HEK293 (cell line): ENCODE data around the gene RPS21.

Experiments
- ATF2 ChIP-seq: fragments of 450-650 bp; formaldehyde crosslinking; IDR thresholded peaks from 2 replicates; pipeline ENCODE4 v1.5.1; 2016; ENCODE audit warnings: missing biosample characterization, missing genetic modification characterization, low read depth
- GLIS1 ChIP-seq: fragments of 450-650 bp; formaldehyde crosslinking; IDR thresholded peaks from 2 replicates; pipeline ENCODE4 v1.5.1; 2016; ENCODE audit warnings: missing biosample characterization, missing genetic modification characterization
- HOXC10 ChIP-seq: sonication (generic); formaldehyde crosslinking; IDR thresholded peaks from 2 replicates; pipeline ENCODE4 v1.8.1; 2023; ENCODE audit warnings: mild to moderate bottlenecking, missing genetic modification reagents
- KLF16 ChIP-seq: fragments of 450-650 bp; formaldehyde crosslinking; IDR thresholded peaks from 2 replicates; pipeline ENCODE4 v1.5.1; 2017; ENCODE audit warnings: missing biosample characterization, missing genetic modification characterization
- KLF9 ChIP-seq: fragments of 450-650 bp; formaldehyde crosslinking; IDR thresholded peaks from 2 replicates; pipeline ENCODE4 v1.5.1; 2016; ENCODE audit warnings: missing biosample characterization, missing genetic modification characterization, low read depth
- PRDM1 ChIP-seq: fragments of 450-650 bp; formaldehyde crosslinking; IDR thresholded peaks from 2 replicates; pipeline ENCODE4; 2016; ENCODE audit warnings: missing biosample characterization, missing genetic modification characterization
- REPIN1 ChIP-seq: fragments of 450-650 bp; formaldehyde crosslinking; IDR thresholded peaks from 2 replicates; pipeline ENCODE4 v1.5.1; 2017; ENCODE audit warnings: missing biosample characterization, missing genetic modification characterization, low read depth
- TSHZ1 ChIP-seq: fragments of 450-650 bp; formaldehyde crosslinking; IDR thresholded peaks from 2 replicates; pipeline ENCODE4 v1.5.1; 2016; ENCODE audit warnings: missing biosample characterization, missing genetic modification characterization, borderline replicate concordance
- WT1 ChIP-seq: fragments of 450-650 bp; formaldehyde crosslinking; IDR thresholded peaks from 2 replicates; pipeline ENCODE4 v1.5.1; 2016; ENCODE audit warnings: missing biosample characterization, missing genetic modification characterization
- ZBTB20 ChIP-seq: fragments of 450-650 bp; formaldehyde crosslinking; IDR thresholded peaks from 2 replicates; pipeline ENCODE4 v1.5.1; 2016; ENCODE audit warnings: missing biosample characterization, missing genetic modification characterization
- ZBTB26 ChIP-seq: fragments of 450-650 bp; formaldehyde crosslinking; optimal IDR thresholded peaks from 2 replicates; pipeline ENCODE3; 2016; ENCODE audit warnings: missing biosample characterization, mild to moderate bottlenecking, missing genetic modification characterization
- ZFP37 ChIP-seq: fragments of 450-650 bp; formaldehyde crosslinking; IDR thresholded peaks from 2 replicates; pipeline ENCODE4 v1.5.1; 2016; ENCODE audit warnings: missing biosample characterization, missing genetic modification characterization
- ZIC2 ChIP-seq: fragments of 450-650 bp; formaldehyde crosslinking; IDR thresholded peaks from 2 replicates; pipeline ENCODE4 v1.5.1; 2016; ENCODE audit warnings: missing biosample characterization, missing genetic modification characterization
- ZNF23 ChIP-seq: fragments of 450-650 bp; formaldehyde crosslinking; IDR thresholded peaks from 2 replicates; pipeline ENCODE4 v1.5.1; 2016; ENCODE audit warnings: missing biosample characterization, missing genetic modification characterization, borderline replicate concordance
- ZNF514 ChIP-seq: fragments of 450-650 bp; formaldehyde crosslinking; IDR thresholded peaks from 2 replicates; pipeline ENCODE4 v1.5.1; 2016; ENCODE audit warnings: missing biosample characterization, missing genetic modification characterization
- ZNF521 ChIP-seq: fragments of 450-650 bp; formaldehyde crosslinking; IDR thresholded peaks from 2 replicates; pipeline ENCODE4 v1.5.1; 2017; ENCODE audit warnings: missing biosample characterization, mild to moderate bottlenecking, missing genetic modification characterization
- ZNF529 ChIP-seq: fragments of 450-650 bp; formaldehyde crosslinking; IDR thresholded peaks from 2 replicates; pipeline ENCODE4 v1.5.1; 2017; ENCODE audit warnings: missing genetic modification characterization, missing biosample characterization; ENCODE audit not compliant: insufficient replicate concordance
- ZNF558 ChIP-seq: fragments of 450-650 bp; formaldehyde crosslinking; IDR thresholded peaks from 2 replicates; pipeline ENCODE4 v1.5.1; 2016; ENCODE audit warnings: missing biosample characterization, missing genetic modification characterization
- ZNF571 ChIP-seq: fragments of 450-650 bp; formaldehyde crosslinking; IDR thresholded peaks from 2 replicates; pipeline ENCODE4 v1.5.0; 2017; ENCODE audit warnings: missing biosample characterization, missing genetic modification characterization
- ZNF768 ChIP-seq: fragments of 450-650 bp; formaldehyde crosslinking; IDR thresholded peaks from 2 replicates; pipeline ENCODE4 v1.5.1; 2018; ENCODE audit warnings: missing biosample characterization, mild to moderate bottlenecking, missing genetic modification characterization
- ZSCAN23 ChIP-seq: fragments of 450-650 bp; formaldehyde crosslinking; IDR thresholded peaks from 2 replicates; pipeline ENCODE4 v1.5.1; 2016; ENCODE audit warnings: missing biosample characterization, missing genetic modification characterization
- TF ChIP-seq, protein P1 (sequence below): fragments of 450-650 bp; formaldehyde crosslinking; IDR thresholded peaks from 2 replicates; pipeline ENCODE4 v1.5.1; 2017; ENCODE audit warnings: missing biosample characterization, missing genetic modification characterization
- TF ChIP-seq, protein P2 (sequence below): fragments of 450-650 bp; formaldehyde crosslinking; IDR thresholded peaks from 2 replicates; pipeline ENCODE4 v1.5.1; 2016; ENCODE audit warnings: missing biosample characterization, missing genetic modification characterization
- TF ChIP-seq, protein P3 (sequence below): fragments of 450-650 bp; IDR thresholded peaks from 2 replicates; pipeline ENCODE4 v1.5.1; 2018; ENCODE audit warnings: missing biosample characterization, missing genetic modification characterization
- TF ChIP-seq, protein P4 (sequence below): fragments of 450-650 bp; formaldehyde crosslinking; IDR thresholded peaks from 2 replicates; pipeline ENCODE4 v1.5.1; 2017; ENCODE audit warnings: missing biosample characterization, missing genetic modification characterization

RPS21 gene

DNA sequence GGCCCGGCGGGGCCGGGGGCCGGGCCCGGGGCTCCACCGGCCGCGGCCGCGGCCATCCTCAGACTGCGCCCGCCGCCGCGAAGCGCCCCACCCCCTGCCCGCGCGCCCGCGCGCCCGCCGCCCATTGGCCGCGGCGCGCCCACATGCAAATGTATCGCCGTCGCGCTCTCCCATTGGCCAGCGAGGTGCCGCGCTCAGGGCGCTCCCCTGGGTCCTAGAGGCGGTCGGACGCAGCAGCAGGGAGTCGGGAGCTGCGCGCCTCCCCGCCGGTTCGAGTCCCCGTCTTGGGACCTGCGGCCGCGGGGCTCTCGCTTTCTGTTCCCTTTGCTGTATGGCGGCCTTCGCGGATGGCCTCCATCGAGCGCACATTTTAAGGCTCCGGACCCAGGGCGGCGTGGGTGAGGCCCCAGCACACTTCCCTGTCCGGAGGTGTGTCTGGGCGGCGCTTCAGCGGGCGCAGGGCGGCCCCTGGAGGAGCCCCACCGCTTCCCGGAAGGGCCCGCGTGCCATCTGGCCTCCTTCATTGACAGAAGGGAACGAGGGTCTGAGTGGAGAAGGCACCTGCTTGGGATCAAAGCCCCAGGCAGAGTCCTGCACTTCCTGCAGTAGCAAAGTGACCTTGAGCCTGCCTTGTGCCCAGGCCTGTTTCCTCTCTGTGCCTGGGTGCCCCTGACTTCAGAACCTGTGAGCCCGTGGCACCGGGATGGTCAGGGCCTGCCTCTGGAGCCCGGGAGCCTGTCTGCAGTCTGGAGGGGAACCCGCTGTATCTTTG, 20.5 kb downstream of the RPS21 start, which contains the start of gene CABLES2 (continued):
- TF ChIP-seq, protein P1, sequence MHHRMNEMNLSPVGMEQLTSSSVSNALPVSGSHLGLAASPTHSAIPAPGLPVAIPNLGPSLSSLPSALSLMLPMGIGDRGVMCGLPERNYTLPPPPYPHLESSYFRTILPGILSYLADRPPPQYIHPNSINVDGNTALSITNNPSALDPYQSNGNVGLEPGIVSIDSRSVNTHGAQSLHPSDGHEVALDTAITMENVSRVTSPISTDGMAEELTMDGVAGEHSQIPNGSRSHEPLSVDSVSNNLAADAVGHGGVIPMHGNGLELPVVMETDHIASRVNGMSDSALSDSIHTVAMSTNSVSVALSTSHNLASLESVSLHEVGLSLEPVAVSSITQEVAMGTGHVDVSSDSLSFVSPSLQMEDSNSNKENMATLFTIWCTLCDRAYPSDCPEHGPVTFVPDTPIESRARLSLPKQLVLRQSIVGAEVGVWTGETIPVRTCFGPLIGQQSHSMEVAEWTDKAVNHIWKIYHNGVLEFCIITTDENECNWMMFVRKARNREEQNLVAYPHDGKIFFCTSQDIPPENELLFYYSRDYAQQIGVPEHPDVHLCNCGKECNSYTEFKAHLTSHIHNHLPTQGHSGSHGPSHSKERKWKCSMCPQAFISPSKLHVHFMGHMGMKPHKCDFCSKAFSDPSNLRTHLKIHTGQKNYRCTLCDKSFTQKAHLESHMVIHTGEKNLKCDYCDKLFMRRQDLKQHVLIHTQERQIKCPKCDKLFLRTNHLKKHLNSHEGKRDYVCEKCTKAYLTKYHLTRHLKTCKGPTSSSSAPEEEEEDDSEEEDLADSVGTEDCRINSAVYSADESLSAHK, result peak; percentile 74
- TF ChIP-seq ZNF529 (tag by site-specific recombination) (no peak), KLF16 (tag by site-specific recombination) (peak; percentile 97), ZSCAN23 (tag by site-specific recombination) (peak; percentile 84), ZNF571 (tag by site-specific recombination) (no peak), ATF2 (tag by site-specific recombination) (no peak), WT1 (tag by site-specific recombination) (peak; percentile 60), ZIC2 (tag by site-specific recombination) (peak; percentile 93), ZNF558 (tag by site-specific recombination) (no peak), ZNF768 (tag by site-specific recombination) (no peak), ZNF514 (no peak), PRDM1 (tag by site-specific recombination) (no peak), ZFP37 (tag by site-specific recombination) (peak; percentile 78; the same call in 1 of the 2 replicates), GLIS1 (tag by site-specific recombination) (peak; percentile 59), ZNF23 (tag by site-specific recombination) (no peak), ZBTB20 (tag by site-specific recombination) (peak; percentile 51; the same call in 1 of the 2 replicates), TSHZ1 (peak; percentile 64; the same call in 1 of the 2 replicates), ZNF521 (tag by site-specific recombination) (no peak), ZBTB26 (tag by site-specific recombination) (peak; percentile 97), KLF9 (peak; percentile 81), REPIN1 (0 out of 2 replicates have a peak, but pooled peaks have one; percentile 63), HOXC10 (no peak)
- TF ChIP-seq, protein P2, sequence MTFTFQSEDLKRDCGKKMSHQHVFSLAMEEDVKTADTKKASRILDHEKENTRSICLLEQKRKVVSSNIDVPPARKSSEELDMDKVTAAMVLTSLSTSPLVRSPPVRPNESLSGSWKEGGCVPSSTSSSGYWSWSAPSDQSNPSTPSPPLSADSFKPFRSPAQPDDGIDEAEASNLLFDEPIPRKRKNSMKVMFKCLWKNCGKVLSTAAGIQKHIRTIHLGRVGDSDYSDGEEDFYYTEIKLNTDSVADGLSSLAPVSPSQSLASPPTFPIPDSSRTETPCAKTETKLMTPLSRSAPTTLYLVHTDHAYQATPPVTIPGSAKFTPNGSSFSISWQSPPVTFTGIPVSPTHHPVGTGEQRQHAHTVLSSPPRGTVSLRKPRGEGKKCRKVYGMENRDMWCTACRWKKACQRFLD (tag by site-specific recombination), result no peak
- TF ChIP-seq, protein P3, sequence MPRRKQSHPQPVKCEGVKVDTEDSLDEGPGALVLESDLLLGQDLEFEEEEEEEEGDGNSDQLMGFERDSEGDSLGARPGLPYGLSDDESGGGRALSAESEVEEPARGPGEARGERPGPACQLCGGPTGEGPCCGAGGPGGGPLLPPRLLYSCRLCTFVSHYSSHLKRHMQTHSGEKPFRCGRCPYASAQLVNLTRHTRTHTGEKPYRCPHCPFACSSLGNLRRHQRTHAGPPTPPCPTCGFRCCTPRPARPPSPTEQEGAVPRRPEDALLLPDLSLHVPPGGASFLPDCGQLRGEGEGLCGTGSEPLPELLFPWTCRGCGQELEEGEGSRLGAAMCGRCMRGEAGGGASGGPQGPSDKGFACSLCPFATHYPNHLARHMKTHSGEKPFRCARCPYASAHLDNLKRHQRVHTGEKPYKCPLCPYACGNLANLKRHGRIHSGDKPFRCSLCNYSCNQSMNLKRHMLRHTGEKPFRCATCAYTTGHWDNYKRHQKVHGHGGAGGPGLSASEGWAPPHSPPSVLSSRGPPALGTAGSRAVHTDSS (tag by site-specific recombination), result 0 out of 2 replicates have a peak, but pooled peaks have one; percentile 23
- TF ChIP-seq, protein P4, sequence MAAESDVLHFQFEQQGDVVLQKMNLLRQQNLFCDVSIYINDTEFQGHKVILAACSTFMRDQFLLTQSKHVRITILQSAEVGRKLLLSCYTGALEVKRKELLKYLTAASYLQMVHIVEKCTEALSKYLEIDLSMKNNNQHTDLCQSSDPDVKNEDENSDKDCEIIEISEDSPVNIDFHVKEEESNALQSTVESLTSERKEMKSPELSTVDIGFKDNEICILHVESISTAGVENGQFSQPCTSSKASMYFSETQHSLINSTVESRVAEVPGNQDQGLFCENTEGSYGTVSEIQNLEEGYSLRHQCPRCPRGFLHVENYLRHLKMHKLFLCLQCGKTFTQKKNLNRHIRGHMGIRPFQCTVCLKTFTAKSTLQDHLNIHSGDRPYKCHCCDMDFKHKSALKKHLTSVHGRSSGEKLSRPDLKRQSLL (tag by site-specific recombination), result no peak
